ENCODE data around the gene ADGRB3. TPM values are rescaled to one million over a fixed set of nuclear protein-coding genes. Genes with fewer than 3 reads are reported as not detected.

Gene ADGRB3
- polyA plus RNA-seq, 1 of the 3 experiments (the other 2 are of a cell fraction): 0.12 TPM

GRCh38 chr6:68710916-68711315 lies 75.8 kb downstream of the ADGRB3 start:
- no peak overlapping the region for H2AFZ ChIP-seq (ENCODE audit: low read depth)
- no peak overlapping the region for H3K4me2 ChIP-seq
- H3K9me3 ChIP-seq: no peaks in the 10 kb centered on the region
- no peaks in the 10 kb centered on the region; the same call in 1 of the 2 replicates for H3K79me2 ChIP-seq (ENCODE audit: insufficient read depth)
- H3K9me2 ChIP-seq: no peaks in the 10 kb centered on the region
- no peak for DNase-seq
- H3F3A ChIP-seq (replicated peaks; ENCODE audit: insufficient read depth): no peaks in the 10 kb centered on the region
- no peaks in the 10 kb centered on the region for H4K20me1 ChIP-seq (ENCODE audit: insufficient read depth)
- H3K27ac ChIP-seq (ENCODE audit: low read depth in 2 of 2, low read length in 1 of 2): no peak overlapping the region; a peak in 1 of 4 replicates
- no peak overlapping the region for H3K4me3 ChIP-seq (ENCODE audit: low read depth in 2 of 2, low read length in 1 of 2)
- TF ChIP-seq, protein P1, sequence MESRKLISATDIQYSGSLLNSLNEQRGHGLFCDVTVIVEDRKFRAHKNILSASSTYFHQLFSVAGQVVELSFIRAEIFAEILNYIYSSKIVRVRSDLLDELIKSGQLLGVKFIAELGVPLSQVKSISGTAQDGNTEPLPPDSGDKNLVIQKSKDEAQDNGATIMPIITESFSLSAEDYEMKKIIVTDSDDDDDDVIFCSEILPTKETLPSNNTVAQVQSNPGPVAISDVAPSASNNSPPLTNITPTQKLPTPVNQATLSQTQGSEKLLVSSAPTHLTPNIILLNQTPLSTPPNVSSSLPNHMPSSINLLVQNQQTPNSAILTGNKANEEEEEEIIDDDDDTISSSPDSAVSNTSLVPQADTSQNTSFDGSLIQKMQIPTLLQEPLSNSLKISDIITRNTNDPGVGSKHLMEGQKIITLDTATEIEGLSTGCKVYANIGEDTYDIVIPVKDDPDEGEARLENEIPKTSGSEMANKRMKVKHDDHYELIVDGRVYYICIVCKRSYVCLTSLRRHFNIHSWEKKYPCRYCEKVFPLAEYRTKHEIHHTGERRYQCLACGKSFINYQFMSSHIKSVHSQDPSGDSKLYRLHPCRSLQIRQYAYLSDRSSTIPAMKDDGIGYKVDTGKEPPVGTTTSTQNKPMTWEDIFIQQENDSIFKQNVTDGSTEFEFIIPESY (IDR thresholded peaks at IDR 0.05; ENCODE audit: borderline replicate concordance, low read depth): no peak
- TF ChIP-seq, protein P2, sequence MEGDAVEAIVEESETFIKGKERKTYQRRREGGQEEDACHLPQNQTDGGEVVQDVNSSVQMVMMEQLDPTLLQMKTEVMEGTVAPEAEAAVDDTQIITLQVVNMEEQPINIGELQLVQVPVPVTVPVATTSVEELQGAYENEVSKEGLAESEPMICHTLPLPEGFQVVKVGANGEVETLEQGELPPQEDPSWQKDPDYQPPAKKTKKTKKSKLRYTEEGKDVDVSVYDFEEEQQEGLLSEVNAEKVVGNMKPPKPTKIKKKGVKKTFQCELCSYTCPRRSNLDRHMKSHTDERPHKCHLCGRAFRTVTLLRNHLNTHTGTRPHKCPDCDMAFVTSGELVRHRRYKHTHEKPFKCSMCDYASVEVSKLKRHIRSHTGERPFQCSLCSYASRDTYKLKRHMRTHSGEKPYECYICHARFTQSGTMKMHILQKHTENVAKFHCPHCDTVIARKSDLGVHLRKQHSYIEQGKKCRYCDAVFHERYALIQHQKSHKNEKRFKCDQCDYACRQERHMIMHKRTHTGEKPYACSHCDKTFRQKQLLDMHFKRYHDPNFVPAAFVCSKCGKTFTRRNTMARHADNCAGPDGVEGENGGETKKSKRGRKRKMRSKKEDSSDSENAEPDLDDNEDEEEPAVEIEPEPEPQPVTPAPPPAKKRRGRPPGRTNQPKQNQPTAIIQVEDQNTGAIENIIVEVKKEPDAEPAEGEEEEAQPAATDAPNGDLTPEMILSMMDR (IDR thresholded peaks at IDR 0.05): no peak
- TF ChIP-seq NRF1 (IDR thresholded peaks at IDR 0.05; ENCODE audit: low read depth, low read length) (no peak), FOXJ3 (CRISPR knock-in tag; IDR thresholded peaks at IDR 0.05) (no peak), RAD21 (IDR thresholded peaks at IDR 0.05; ENCODE audit: low read length) (no peak), NFIC (IDR thresholded peaks at IDR 0.05; ENCODE audit: borderline replicate concordance) (no peak), FOXM1 (IDR thresholded peaks at IDR 0.05; ENCODE audit: low read depth) (no peak), MAX (IDR thresholded peaks at IDR 0.05; ENCODE audit: low read depth) (no peak), TEAD4 (IDR thresholded peaks at IDR 0.05; ENCODE audit: borderline replicate concordance, insufficient read depth) (no peak), PBX3 (IDR thresholded peaks at IDR 0.05) (no peak), CHD2 (IDR thresholded peaks at IDR 0.05; ENCODE audit: low read length, partially characterized antibody) (no peak), GATA2 (CRISPR knock-in tag; IDR thresholded peaks at IDR 0.05) (no peak)
- TF ChIP-seq, protein P3, sequence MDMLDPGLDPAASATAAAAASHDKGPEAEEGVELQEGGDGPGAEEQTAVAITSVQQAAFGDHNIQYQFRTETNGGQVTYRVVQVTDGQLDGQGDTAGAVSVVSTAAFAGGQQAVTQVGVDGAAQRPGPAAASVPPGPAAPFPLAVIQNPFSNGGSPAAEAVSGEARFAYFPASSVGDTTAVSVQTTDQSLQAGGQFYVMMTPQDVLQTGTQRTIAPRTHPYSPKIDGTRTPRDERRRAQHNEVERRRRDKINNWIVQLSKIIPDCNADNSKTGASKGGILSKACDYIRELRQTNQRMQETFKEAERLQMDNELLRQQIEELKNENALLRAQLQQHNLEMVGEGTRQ (IDR thresholded peaks at IDR 0.05; ENCODE audit: borderline replicate concordance, low read depth, low read length): no peak
- H3K9ac ChIP-seq: no peak overlapping the region
- H3K27me3 ChIP-seq (ENCODE audit: insufficient read depth): no peaks in the 10 kb centered on the region
- peaks cover 7 to 12% of the 10 kb centered on the region in 2 experiments; a peak in 3 of 4 replicates for H3K4me1 ChIP-seq (ENCODE audit: control insufficient read depth in 1 of 2, insufficient read depth in 2 of 2, low read depth in 1 of 2, low read length in 1 of 2)
- POLR2A ChIA-PET: no interaction called here
- no peaks in the 10 kb centered on the region for H3K36me3 ChIP-seq (replicated peaks in 1 of 2; ENCODE audit: control insufficient read depth in 1 of 2, insufficient read depth in 2 of 2, low read length in 1 of 2)
- CTCF ChIA-PET: no interaction called here
- WGBS (ENCODE audit: low lambda C conversion rate): 31% methylated on average over 3 of the region's 3 CpGs
